ENCODE measurements around the gene MYB. TPM values are rescaled to one million over a fixed set of nuclear protein-coding genes. Genes with fewer than 3 reads are reported as not detected.

The MYB gene
- total RNA-seq, 2 experiments from 2014 or later: 20.1 to 42.9 TPM

DNA sequence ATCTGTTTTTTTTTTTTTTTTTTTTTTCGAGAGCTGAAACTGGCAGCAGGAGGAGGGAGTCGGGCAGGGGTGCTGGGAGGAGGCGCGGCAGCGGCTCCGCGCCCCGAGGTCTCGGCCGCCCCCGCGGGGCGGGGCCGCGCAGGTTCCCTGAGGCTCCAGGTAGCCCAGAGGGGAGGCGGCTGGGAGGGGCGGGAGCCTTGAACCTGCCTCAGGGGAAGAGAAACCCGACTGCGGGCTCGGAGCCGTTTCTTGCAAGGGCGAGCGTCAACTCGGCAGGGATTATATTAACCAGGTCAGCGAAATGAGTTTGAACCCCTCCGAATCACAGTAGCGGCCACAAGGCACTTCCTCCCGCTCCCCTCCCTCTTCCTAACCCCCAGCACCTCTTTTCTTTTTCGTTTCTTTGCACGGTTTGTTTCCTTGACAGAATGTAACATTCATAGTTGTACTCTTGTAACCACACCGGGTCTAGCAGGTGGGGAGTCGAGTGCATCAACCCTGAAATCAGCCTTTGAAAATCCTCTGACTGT, 2.0 kb downstream of the MYB start:
- BruUV-seq (replicated peaks): no TSS peak
- Histone ChIP-seq H4K20me1 (ENCODE audit: insufficient read depth, low read length) (no peaks in the 10 kb centered on the region), H3K79me2 (ENCODE audit: insufficient read depth, low read depth, low read length) (peaks cover 58% of the 10 kb centered on the region), H3K27ac (ENCODE audit: low read depth, low read length, poor library complexity, severe bottlenecking) (peak overlapping the region; percentile 84), H3K4me3 (ENCODE audit: low read depth, low read length, poor library complexity, severe bottlenecking) (peak overlapping the region; percentile 97), H3K9me3 (ENCODE audit: low read length) (peaks cover 7% of the 10 kb centered on the region; the same call in 1 of the 2 replicates), H3K9me2 (ENCODE audit: insufficient read depth, low read length) (no peaks in the 10 kb centered on the region), H3K4me2 (ENCODE audit: low read length) (peak overlapping the region; percentile 91), H3K36me3 (ENCODE audit: insufficient read depth, low read length) (peaks cover 32% of the 10 kb centered on the region), H2AFZ (ENCODE audit: low read length) (peak overlapping the region; percentile 57; the same call in 1 of the 2 replicates), H3K4me1 (ENCODE audit: insufficient read depth, low read length, poor library complexity, severe bottlenecking) (peaks cover 38% of the 10 kb centered on the region)
- TF ChIP-seq CTCF (conservative IDR thresholded peaks at IDR 0.05; ENCODE audit: low read length) (peak; percentile 55), EZH2phosphoT487 (IDR thresholded peaks at IDR 0.05; ENCODE audit: borderline replicate concordance, low read depth, low read length) (no peak)
- DNase-seq (ENCODE audit: low spot score): peak; percentile 89
- CTCF ChIA-PET (ENCODE audit: unreplicated experiment): interaction anchor here (0.6 to 0.7 kb wide), 2 partner anchors 38 to 87 kb away, joined by 3 read pairs; no protein-coding TSS in a partner anchor
- intact Hi-C loops (cut with micrococcal nuclease; ENCODE audit: unreplicated experiment): loop anchor here (1.0 to 5.0 kb wide), 5 partner anchors 38 to 240 kb away; no protein-coding TSS in a partner anchor
- POLR2A ChIA-PET: interaction anchor here (0.6 to 1.4 kb wide), 13 partner anchors 23 to 1073 kb away, joined by 3 to 6 read pairs (median 4); no protein-coding TSS in a partner anchor

- H3K79me2 ChIP-seq (ENCODE audit: insufficient read depth, low read depth, low read length): peaks cover 58% of the 10 kb centered on the region
- H3K4me1 ChIP-seq (ENCODE audit: insufficient read depth, low read length, poor library complexity, severe bottlenecking): peaks cover 32% of the 10 kb centered on the region
- H3K27ac ChIP-seq (ENCODE audit: low read depth, low read length, poor library complexity, severe bottlenecking): peak overlapping the region; percentile 84
- peak overlapping the region; percentile 91 for H3K4me2 ChIP-seq (ENCODE audit: low read length)
- H3K9me3 ChIP-seq (ENCODE audit: low read length): peaks cover 7% of the 10 kb centered on the region; the same call in 1 of the 2 replicates
- BruUV-seq (replicated peaks): no TSS peak
- intact Hi-C loops (cut with micrococcal nuclease; ENCODE audit: unreplicated experiment): loop anchor here (1.0 to 5.0 kb wide), 5 partner anchors 38 to 239 kb away; no protein-coding TSS in a partner anchor
- ChIA-PET POLR2A (interaction anchor here (0.5 to 1.8 kb wide), 17 partner anchors 22 to 1036 kb away, joined by 3 to 9 read pairs (median 4); partner anchors contain the start of gene HBS1L), CTCF (ENCODE audit: unreplicated experiment) (interaction anchor here (0.5 to 0.7 kb wide), 2 partner anchors 39 to 42 kb away, joined by 3 read pairs; no protein-coding TSS in a partner anchor)
- no peaks in the 10 kb centered on the region for H3K9me2 ChIP-seq (ENCODE audit: insufficient read depth, low read length)
- peaks cover 38% of the 10 kb centered on the region for H3K36me3 ChIP-seq (ENCODE audit: insufficient read depth, low read length)
- peak; percentile 94 for TF ChIP-seq CTCF (conservative IDR thresholded peaks at IDR 0.05; ENCODE audit: low read length)
- no peak for TF ChIP-seq EZH2phosphoT487 (IDR thresholded peaks at IDR 0.05; ENCODE audit: borderline replicate concordance, low read depth, low read length)
- peak overlapping the region; percentile 97 for H3K4me3 ChIP-seq (ENCODE audit: low read depth, low read length, poor library complexity, severe bottlenecking)
- H4K20me1 ChIP-seq (ENCODE audit: insufficient read depth, low read length): no peaks in the 10 kb centered on the region
- peak; percentile 95 for DNase-seq (ENCODE audit: low spot score)
- peak overlapping the region; percentile 57; the same call in 1 of the 2 replicates for H2AFZ ChIP-seq (ENCODE audit: low read length)
Measured at GRCh38 chr6:135183532-135184440, 2.7 kb downstream of the MYB start.

All from OCI-LY7 (cell line).